ENCODE data around the gene GRID1.

- TF ChIP-seq CTCF (IDR thresholded peaks at IDR 0.05), result no peak
- no peak for TF ChIP-seq POLR2A (IDR thresholded peaks at IDR 0.05)
- TF ChIP-seq POLR2AphosphoS5 (IDR thresholded peaks at IDR 0.05), result no peak
Observed at GRCh38 chr10:86269332-86269731, 97.3 kb downstream of the GRID1 start.
